Dedifferentiated amniotic fluid mesenchymal stem cell (primary cell): Measurements from ENCODE around the gene TMEM150C.
"Not testable (repeated sequence)": the region's sequence is repeated elsewhere in the genome, so short reads cannot be mapped to it uniquely, and the experiment has no call there.

Source experiments
- DNase-seq: peaks from one replicate; pipeline ENCODE4 v3.0.0-alpha.2; 2016; ENCODE audit errors: extremely low spot score

The TMEM150C gene

DNA sequence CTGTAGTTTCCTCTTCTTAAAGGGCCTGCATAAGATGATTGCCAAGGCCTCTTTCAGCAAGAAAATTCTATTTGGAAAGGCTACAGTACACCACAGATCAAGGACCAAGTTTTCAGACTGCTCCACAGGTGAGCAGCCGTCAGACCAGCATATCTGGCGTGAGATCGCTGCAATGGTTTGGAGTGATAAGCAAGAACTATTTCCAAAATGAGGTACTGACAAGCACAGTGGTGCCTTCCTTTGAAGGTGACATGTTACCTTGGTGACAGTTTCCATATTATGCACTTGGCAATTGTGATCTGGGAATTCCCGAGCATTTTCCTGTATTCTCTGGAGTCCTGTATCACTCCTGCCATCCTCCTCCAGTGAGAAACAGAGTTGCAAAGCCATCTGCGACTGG, 7.3 kb upstream of the TMEM150C start:
- DNase-seq: no peak

- DNase-seq: no peak
These were observed 5.7 kb upstream of the TMEM150C start for GRCh38 chr4:82567444-82567843.

DNA sequence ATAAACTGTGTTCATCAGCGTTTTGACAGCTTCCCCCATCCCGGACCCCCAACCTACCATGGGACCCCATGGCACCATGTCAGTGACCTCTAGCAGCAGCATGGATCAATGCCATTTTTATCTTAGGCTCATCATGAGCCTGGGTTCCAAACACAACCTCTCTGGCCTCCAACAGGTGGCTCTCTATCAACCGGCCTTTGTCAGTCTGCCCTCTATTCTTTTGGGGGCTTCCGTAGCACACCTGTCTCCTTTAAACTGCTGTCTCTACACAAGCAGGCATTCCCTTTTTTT, 721 bp upstream of the TMEM150C start:
- DNase-seq: no peak

DNA sequence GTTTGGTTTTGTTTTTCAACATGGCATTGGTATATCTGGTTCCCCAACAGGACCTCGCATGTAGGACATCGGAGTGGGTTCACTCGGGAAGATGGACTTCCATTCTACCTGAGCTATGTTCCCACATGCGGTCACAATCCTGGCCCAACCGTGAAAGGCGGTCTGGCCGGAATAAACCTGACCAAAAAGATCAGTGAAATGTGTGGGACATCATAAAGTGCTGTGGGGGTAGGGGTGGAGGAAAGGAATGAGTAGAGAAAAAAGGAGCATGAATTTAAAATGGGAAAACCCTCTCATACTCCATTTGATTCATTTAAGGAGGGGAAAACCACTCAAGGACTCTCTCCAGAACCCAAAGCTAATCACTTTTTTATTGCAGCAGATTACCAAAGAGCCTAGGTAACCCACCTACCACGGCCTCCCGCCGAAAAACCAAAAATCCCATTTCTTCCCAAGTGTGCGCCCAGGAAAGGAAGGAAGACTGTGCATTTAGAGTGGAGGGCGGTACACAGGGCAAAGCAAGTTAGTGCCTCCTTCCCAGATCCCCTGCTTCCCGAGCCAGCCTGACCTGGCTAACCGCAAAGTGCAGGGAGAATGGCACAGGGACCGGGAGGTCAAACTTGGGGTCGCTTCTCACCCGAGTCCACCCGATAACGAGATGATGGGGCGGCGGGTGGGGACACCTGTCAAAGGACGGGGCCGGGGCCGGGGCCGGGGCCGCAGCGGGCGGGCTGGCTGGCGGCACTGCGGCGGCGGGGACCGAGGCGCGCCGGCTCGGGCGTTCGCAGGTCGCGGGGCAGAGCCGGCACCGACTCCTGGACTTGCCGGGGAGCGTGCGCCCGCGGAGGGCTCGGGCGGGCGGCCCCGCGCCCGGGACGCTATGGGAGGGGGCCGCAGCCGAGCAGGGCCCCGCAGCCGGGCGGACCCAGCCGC, 669 bp downstream of the TMEM150C start:
- DNase-seq: no peak

GRCh38 chr4:82559735-82560120, 2.1 kb downstream of the TMEM150C start:
- DNase-seq: no peak

- not testable (repeated sequence) for DNase-seq
These were observed 2.6 kb downstream of the TMEM150C start for GRCh38 chr4:82559090-82559734.

DNA sequence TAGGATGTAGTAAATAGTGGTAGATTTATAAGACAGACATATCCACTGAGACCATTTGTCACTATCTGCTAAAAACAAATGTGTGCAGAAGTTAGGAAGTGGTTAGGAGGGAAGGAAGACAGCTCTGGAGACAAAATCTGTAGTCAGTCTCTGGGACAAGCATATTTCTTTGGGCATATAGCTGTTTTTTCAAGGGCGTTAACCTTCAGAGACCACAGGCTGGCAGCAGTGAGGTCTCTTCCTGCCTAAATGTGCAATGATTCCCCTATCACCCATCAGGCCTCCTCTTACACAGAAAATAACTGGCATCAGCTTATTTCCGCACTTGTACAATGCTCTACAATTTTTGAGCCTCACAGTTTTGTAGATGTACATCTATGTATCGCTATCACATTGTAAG, 6.5 kb downstream of the TMEM150C start:
- no peak for DNase-seq

GRCh38 chr4:82553020-82553419, 8.8 kb downstream of the TMEM150C start:
- no peak for DNase-seq

- DNase-seq: no peak
These were observed 10.1 kb downstream of the TMEM150C start for GRCh38 chr4:82551734-82552133.

GRCh38 chr4:82547850-82548249, 13.9 kb downstream of the TMEM150C start:
- not testable (repeated sequence) for DNase-seq

DNA sequence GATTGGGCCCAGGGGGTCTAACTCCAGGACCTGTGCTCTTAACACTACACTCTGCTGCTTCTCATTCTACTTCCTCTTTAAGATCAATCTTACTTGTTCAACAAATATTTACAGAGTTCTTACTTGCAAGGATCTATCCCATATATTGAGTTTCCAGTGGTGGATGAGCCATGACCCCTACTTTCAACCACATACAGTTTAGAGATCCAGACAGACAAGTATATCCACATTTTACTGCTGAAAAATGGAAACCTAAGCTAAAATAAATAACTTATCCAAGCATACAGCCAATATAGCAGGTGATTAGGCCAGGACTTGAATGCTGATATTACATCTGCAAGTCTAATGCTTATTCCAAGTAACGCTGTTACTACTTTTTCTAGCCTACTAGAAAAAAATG, 18.7 kb downstream of the TMEM150C start:
- DNase-seq: no peak

GRCh38 chr4:82542642-82543041, 19.1 kb downstream of the TMEM150C start:
- no peak for DNase-seq

DNA sequence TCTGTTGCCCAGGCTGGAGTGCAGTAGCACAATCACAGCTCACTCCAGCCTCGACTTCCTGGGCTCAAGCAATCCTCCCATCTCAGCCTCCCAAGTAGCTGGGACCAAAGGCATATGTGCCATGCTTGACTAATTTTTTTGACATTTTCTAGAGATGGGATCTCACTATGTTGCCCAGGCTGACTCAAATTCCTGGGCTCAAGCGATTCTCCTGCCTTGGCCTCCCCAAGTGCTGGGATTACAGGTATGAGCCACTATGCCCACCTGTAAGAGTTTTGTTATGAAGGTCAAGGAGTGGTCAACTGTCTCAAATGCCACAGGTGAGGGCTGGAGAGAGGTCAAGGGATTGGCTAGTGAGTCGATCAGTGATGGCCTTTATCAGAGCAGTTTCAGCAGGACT, 32.5 kb downstream of the TMEM150C start:
- DNase-seq: no peak

GRCh38 chr4:82528868-82529267, 32.9 kb downstream of the TMEM150C start:
- DNase-seq: no peak

- no peak for DNase-seq
These were observed 33.7 kb downstream of the TMEM150C start for GRCh38 chr4:82528074-82528473.

DNA sequence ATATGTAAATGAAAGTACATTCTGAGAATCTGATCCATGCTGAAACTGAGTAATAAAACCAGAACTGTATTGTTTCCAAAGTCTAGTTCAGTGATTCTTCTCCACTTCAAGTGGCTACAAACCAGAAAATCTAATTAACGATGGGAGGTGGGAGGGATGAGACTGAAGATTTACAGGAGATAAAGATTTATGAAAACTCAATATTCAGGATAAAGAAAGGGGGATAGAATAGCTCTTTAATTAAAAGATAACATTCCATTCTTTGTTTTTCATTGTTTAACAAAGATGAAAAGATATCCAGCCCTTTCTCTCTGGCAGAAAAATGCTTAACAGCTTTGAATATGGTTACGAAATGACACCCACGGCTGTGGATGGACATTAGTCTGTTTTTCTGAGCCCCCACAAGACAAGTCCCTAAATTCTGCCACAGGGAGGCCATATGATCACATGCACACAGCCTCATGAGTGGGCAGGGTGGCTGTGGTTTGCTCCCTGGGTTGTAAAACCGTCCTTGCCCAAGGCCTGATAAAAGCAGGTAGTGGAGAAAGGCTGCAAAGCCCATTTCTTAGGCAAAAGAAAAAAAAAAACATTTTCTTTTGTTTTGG, 36.4 kb downstream of the TMEM150C start:
- no peak for DNase-seq

GRCh38 chr4:82524570-82525152, 37.1 kb downstream of the TMEM150C start:
- DNase-seq: no peak

DNA sequence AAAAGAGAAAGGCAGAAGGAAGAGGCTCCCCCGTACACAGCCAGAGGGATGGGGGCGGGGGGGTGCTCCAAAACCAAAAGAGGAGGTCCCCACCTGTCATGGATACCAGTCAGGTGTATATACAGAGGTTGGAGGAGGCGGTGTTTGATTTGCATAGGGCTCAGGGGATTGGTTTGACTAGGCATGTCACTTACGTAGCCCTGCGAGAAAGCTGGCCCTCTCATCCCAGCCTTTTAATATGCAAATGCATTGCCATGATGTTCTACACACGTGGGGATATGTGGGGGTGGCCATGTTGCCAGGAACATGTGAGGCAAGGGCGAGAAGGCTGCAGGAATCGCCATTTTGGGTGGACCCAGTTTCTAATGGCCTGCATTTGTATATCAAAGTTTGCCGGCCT, 38.6 kb downstream of the TMEM150C start:
- no peak for DNase-seq

DNA sequence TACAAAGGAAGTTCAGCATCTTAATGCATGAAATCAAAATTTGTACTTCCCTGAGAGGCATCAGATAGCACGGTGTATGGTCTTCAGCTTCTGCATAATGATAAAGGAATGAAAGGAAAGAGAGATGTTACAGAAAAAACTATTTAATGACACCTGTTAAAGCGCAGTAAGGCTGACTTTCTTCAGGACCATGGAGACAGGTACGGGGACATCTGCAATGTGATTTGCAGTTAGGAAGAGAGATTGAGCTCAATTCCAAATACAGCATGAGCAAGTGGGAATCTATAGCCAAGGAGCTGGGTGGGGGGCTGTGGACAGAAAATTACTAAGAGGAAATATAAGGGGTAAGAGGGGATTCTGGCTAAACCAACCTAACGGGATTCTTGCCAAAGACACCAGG, 39.3 kb downstream of the TMEM150C start:
- no peak for DNase-seq

DNA sequence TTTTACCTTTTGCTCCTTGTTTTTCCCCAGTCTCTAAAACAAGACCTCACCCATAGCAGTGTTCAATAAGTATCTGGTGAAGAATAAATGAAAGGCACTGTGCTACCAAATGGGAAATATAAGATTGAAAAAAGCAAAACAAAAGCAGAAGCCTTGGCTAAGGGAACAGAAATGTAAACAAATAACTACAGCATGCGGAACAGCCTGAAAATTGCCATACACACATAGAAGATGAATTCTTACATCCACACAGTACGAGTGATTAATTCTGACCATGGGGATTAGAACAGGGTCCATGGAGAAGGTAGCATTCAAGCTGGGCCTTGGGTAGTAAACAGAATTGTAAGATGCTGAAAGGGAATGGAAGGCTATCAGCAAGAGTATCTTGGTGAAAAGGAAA, 40.5 kb downstream of the TMEM150C start:
- no peak for DNase-seq

GRCh38 chr4:82519776-82520175, 42.0 kb downstream of the TMEM150C start:
- DNase-seq: no peak

- no peak for DNase-seq
These were observed 42.7 kb downstream of the TMEM150C start for GRCh38 chr4:82519072-82519471.

GRCh38 chr4:82517043-82517442, 44.7 kb downstream of the TMEM150C start:
- DNase-seq: no peak
